SK-MEL-5 (cell line): ENCODE data around the gene YKT6. TPM values are rescaled to one million over a fixed set of nuclear protein-coding genes. Genes with fewer than 3 reads are reported as not detected.

Experiments
- DNase-seq: peaks from one replicate; pipeline ENCODE4 v3.0.0-alpha.2; 2016; ENCODE audit warnings: low read depth, low spot score
- in situ Hi-C: cut with HindIII; loops from 2 replicates; pipeline ENCODE4 v1.10.0; 2016; ENCODE audit warnings: low sequenced_read_pairs, high pct_unique_total_duplicates, low pct_unique_long_range_greater_than_20kb
- polyA plus RNA-seq, 2 experiments: library from polyadenylated mRNA; depleted of rRNA; stranded (reverse); fragments of >200 nt; gene quantifications; 2 replicates each; pipeline ENCODE4 v1.2.3, GENCODE V29; 2015
- total RNA-seq: library from RNA; depleted of rRNA; stranded (reverse); fragments of >200 nt; shearing (Covaris generic); gene quantifications from 2 replicates; pipeline ENCODE4 v1.2.3, GENCODE V29; 2014; rRNA removed

The YKT6 gene
- total RNA-seq = 159 and 163 TPM in 2 replicates
- polyA plus RNA-seq (2015; cell fraction: cytosol; rRNA removed) = 188 and 223 TPM in 2 replicates
- 215 and 221 TPM in 2 replicates for polyA plus RNA-seq (2015; cell fraction: nucleus; rRNA removed)

GRCh38 chr7:44200699-44201461 lies at the start of gene YKT6:
Gene YKT6, plus strand, starts transcription at chr7:44200978. Its CDS starts 158 bp downstream, at chr7:44201136.
- in situ Hi-C loops = loop anchor here (25.0 kb wide), 1 partner anchor 114 kb away; the partner anchor contains the start of gene POLM
- DNase-seq = peak; percentile 99

- in situ Hi-C loops = no loop called here
- DNase-seq = no peak
Measured at GRCh38 chr7:44151956-44152355, 48.8 kb upstream of the YKT6 start.

- in situ Hi-C loops = no loop called here
- DNase-seq = no peak
Measured at GRCh38 chr7:44152971-44153947, 47.5 kb upstream of the YKT6 start.

- in situ Hi-C loops = no loop called here
- DNase-seq = no peak
Measured at GRCh38 chr7:44153948-44154335, 46.8 kb upstream of the YKT6 start.

GRCh38 chr7:44154703-44155102 lies 46.1 kb upstream of the YKT6 start:
- in situ Hi-C loops = no loop called here
- DNase-seq = no peak

GRCh38 chr7:44155191-44156185 lies 45.3 kb upstream of the YKT6 start:
- in situ Hi-C loops = no loop called here
- DNase-seq = no peak

GRCh38 chr7:44156453-44157010 lies 44.2 kb upstream of the YKT6 start:
- in situ Hi-C loops = no loop called here

GRCh38 chr7:44157116-44158080 lies 43.4 kb upstream of the YKT6 start:
- in situ Hi-C loops = no loop called here

More at GRCh38 chr7:44156453-44157010, 44.2 kb upstream of the YKT6 start:
- DNase-seq = no peak

GRCh38 chr7:44158096-44158872 lies 42.5 kb upstream of the YKT6 start:
- DNase-seq = no peak
- in situ Hi-C loops = no loop called here

More at GRCh38 chr7:44157116-44158080, 43.4 kb upstream of the YKT6 start:
- DNase-seq = no peak

GRCh38 chr7:44158873-44159631 lies 41.7 kb upstream of the YKT6 start:
- no peak for DNase-seq
- in situ Hi-C loops = no loop called here

- DNase-seq = no peak
- in situ Hi-C loops = no loop called here
Measured at GRCh38 chr7:44159824-44160630, 40.8 kb upstream of the YKT6 start.

GRCh38 chr7:44161371-44161770 lies 39.4 kb upstream of the YKT6 start:
- in situ Hi-C loops = no loop called here
- no peak for DNase-seq

GRCh38 chr7:44162179-44162578 lies 38.6 kb upstream of the YKT6 start:
- no peak for DNase-seq
- in situ Hi-C loops = no loop called here
